CD4-positive, alpha-beta T cell (primary cell): ENCODE data around the gene ATP4B. TPM values are rescaled to one million over a fixed set of nuclear protein-coding genes. Genes with fewer than 3 reads are reported as not detected.

Source experiments
- ATAC-seq: fragments of 200-7000 bp; cut with Tn5 transposase; one replicate; pipeline ENCODE4 v1.10.0; 2022; ENCODE audit warnings: mild to moderate bottlenecking; ENCODE audit not compliant: poor library complexity
- CTCF ChIA-PET: fragments of 350-600 bp; sonication (Branson Sonifier 250); formaldehyde crosslinking; loops from one replicate; lab custom pipeline; 2021; ENCODE audit warnings: antibody characterized with exemption, inconsistent platforms; lab: Charles Lee
- POLR2A ChIA-PET: fragments of 350-600 bp; sonication (Branson Sonifier 250); formaldehyde crosslinking; loops from one replicate; lab custom pipeline; 2021; ENCODE audit warnings: antibody characterized with exemption, inconsistent platforms; lab: Charles Lee
- DNase-seq, 14 experiments: peaks; one replicate each; pipeline ENCODE4 v3.0.0-alpha.2; 2013 to 2020; ENCODE audit warnings: mixed read lengths in 2 of 14
- H3K27ac ChIP-seq, 2 donors: one replicate each; pipeline versions ENCODE4 v1.5.1 to v1.7.0; 2013; ENCODE audit warnings: low read length in 2 of 2, low read depth in 1 of 2, mild to moderate bottlenecking in 1 of 2
- H3K27me3 ChIP-seq, 2 experiments: 1 replicate in 1 of 2; 2 replicates in 1 of 2; pipeline versions ENCODE4 v1.6.1 to v1.7.0; 2013; ENCODE audit warnings: low read length in 2 of 2, control low read depth in 1 of 2, mild to moderate bottlenecking in 1 of 2, moderate library complexity in 1 of 2; ENCODE audit not compliant: insufficient read depth in 2 of 2, control insufficient read depth in 1 of 2
- H3K36me3 ChIP-seq: one replicate; pipeline ENCODE4 v1.6.1; 2013; ENCODE audit warnings: low read length, control low read depth; ENCODE audit not compliant: insufficient read depth
- H3K4me1 ChIP-seq: one replicate; pipeline ENCODE4 v1.6.1; 2013; ENCODE audit warnings: low read length, control low read depth; ENCODE audit not compliant: insufficient read depth
- H3K4me3 ChIP-seq: one replicate; pipeline ENCODE4 v1.5.1; 2013; ENCODE audit warnings: mild to moderate bottlenecking, low read length, moderate library complexity
- H3K9me3 ChIP-seq, 2 experiments: 1 replicate in 1 of 2; 2 replicates in 1 of 2; pipeline versions ENCODE4 v1.6.1 to v1.7.0; 2013; ENCODE audit warnings: low read length in 2 of 2, mild to moderate bottlenecking in 2 of 2, control low read depth in 1 of 2, moderate library complexity in 1 of 2; ENCODE audit not compliant: control insufficient read depth in 1 of 2, insufficient read depth in 1 of 2
- H3K27ac Mint-ChIP-seq: one replicate; pipeline ENCODE4 v1.8.0; 2020; ENCODE audit warnings: mixed read lengths
- H3K27me3 Mint-ChIP-seq: one replicate; pipeline ENCODE4 v1.8.0; 2021; ENCODE audit warnings: mixed read lengths
- H3K36me3 Mint-ChIP-seq: one replicate; pipeline ENCODE4 v1.8.0; 2021; ENCODE audit warnings: low read depth, mixed read lengths
- H3K4me1 Mint-ChIP-seq: one replicate; pipeline ENCODE4 v1.8.0; 2021; ENCODE audit warnings: low read depth, mixed read lengths
- H3K4me3 Mint-ChIP-seq: one replicate; pipeline ENCODE4 v1.8.0; 2020; ENCODE audit warnings: mild to moderate bottlenecking, mixed read lengths
- H3K9me3 Mint-ChIP-seq: one replicate; pipeline ENCODE4 v1.8.0; 2020; ENCODE audit warnings: mixed read lengths
- CTCF ChIP-seq: fragments of 200-600 bp; IDR thresholded peaks from one replicate; pipeline ENCODE4 v1.8.0; 2022; ENCODE audit warnings: antibody characterized with exemption, mild to moderate bottlenecking
- intact Hi-C, 2 experiments: fragments of 100-400 bp; cut with DNase I in 1 of 2; cut with micrococcal nuclease in 1 of 2; formaldehyde crosslinking; loops; one replicate each; pipeline versions ENCODE4 v1.15.1 to v1.9.0; 2023 to 2025; cut with DNase I, micrococcal nuclease
- total RNA-seq, 174 experiments: library from RNA in 2 of 174; stranded (reverse) in 2 of 174; gene quantifications; one replicate each; pipeline ENCODE4 v1.2.3 and lab custom pipeline; 2021 to 2026

ATP4B gene
- total RNA-seq, 2 experiments from 2014 or later, result not detected

GRCh38 chr13:113608967-113609533 is 48.9 kb downstream of the ATP4B start:
- no peak overlapping the region for H3K4me3 Mint-ChIP-seq
- DNase-seq, result no peak
- CTCF ChIA-PET, result no interaction called here
- ATAC-seq, result no peak
- H3K4me1 Mint-ChIP-seq, result peaks cover 5% of the 10 kb centered on the region
- intact Hi-C loops, result no loop called here
- Histone ChIP-seq H3K36me3 (peaks cover under 1% of the 10 kb centered on the region), H3K27me3 (no peaks in the 10 kb centered on the region), H3K27ac (no peak overlapping the region), H3K4me3 (no peak overlapping the region), H3K4me1 (no peaks in the 10 kb centered on the region), H3K9me3 (no peaks in the 10 kb centered on the region)
- POLR2A ChIA-PET, result no interaction called here
- no peaks in the 10 kb centered on the region for H3K27me3 Mint-ChIP-seq
- TF ChIP-seq CTCF, result no peak
- H3K36me3 Mint-ChIP-seq, result peaks cover 24% of the 10 kb centered on the region
- no peak overlapping the region for H3K27ac Mint-ChIP-seq
- no peaks in the 10 kb centered on the region for H3K9me3 Mint-ChIP-seq

- Mint-ChIP-seq H3K4me1 (peaks cover 5% of the 10 kb centered on the region), H3K4me3 (no peak overlapping the region), H3K36me3 (peaks cover 24% of the 10 kb centered on the region), H3K9me3 (no peaks in the 10 kb centered on the region), H3K27me3 (no peaks in the 10 kb centered on the region), H3K27ac (no peak overlapping the region)
- ChIA-PET CTCF (no interaction called here), POLR2A (no interaction called here)
- H3K36me3 ChIP-seq, result no peaks in the 10 kb centered on the region
- H3K27ac ChIP-seq, result no peak overlapping the region
- ATAC-seq (no peak), DNase-seq (no peak)
- no peaks in the 10 kb centered on the region for H3K9me3 ChIP-seq
- H3K27me3 ChIP-seq, result no peaks in the 10 kb centered on the region
- H3K4me3 ChIP-seq, result no peak overlapping the region
- TF ChIP-seq CTCF, result no peak
- H3K4me1 ChIP-seq, result no peaks in the 10 kb centered on the region
- intact Hi-C loops, result no loop called here
These were observed 49.9 kb downstream of the ATP4B start for GRCh38 chr13:113607889-113608635.

GRCh38 chr13:113607056-113607888 is 50.7 kb downstream of the ATP4B start:
- peak in 3 of 14 experiments; percentile 5 to 66 (median 57) for DNase-seq
- Histone ChIP-seq H3K9me3 (no peaks in the 10 kb centered on the region), H3K36me3 (no peaks in the 10 kb centered on the region), H3K4me3 (no peak overlapping the region), H3K4me1 (no peaks in the 10 kb centered on the region), H3K27me3 (no peaks in the 10 kb centered on the region), H3K27ac (no peak overlapping the region)
- H3K4me1 Mint-ChIP-seq, result peaks cover 5% of the 10 kb centered on the region
- peak; percentile 29 for ATAC-seq
- H3K27ac Mint-ChIP-seq, result no peak overlapping the region
- H3K36me3 Mint-ChIP-seq, result peaks cover 20% of the 10 kb centered on the region
- ChIA-PET CTCF (no interaction called here), POLR2A (no interaction called here)
- intact Hi-C loops, result no loop called here
- H3K27me3 Mint-ChIP-seq, result no peaks in the 10 kb centered on the region
- no peak for TF ChIP-seq CTCF
- H3K4me3 Mint-ChIP-seq, result no peak overlapping the region
- H3K9me3 Mint-ChIP-seq, result no peaks in the 10 kb centered on the region
